DND-41 (cell line): ENCODE data around the gene CSPG5.

ENCODE experiments used
- CTCF ChIP-seq: IDR thresholded peaks from 2 replicates; pipeline ENCODE4 v1.5.1; 2012; ENCODE audit warnings: borderline replicate concordance, low read length, moderate library complexity, mild to moderate bottlenecking; ENCODE audit not compliant: poor library complexity, severe bottlenecking; ENCODE audit errors: extremely low read depth
- EZH2 ChIP-seq: IDR thresholded peaks from 3 replicates; pipeline ENCODE4 v1.6.1; 2012; ENCODE audit warnings: borderline replicate concordance, low read depth, mild to moderate bottlenecking, moderate library complexity, low read length, inconsistent platforms; ENCODE audit not compliant: severe bottlenecking

- no peak for TF ChIP-seq CTCF
- no peak for TF ChIP-seq EZH2
Observed at GRCh38 chr3:47606165-47606564, 27.5 kb upstream of the CSPG5 start.
